NCI-H187 (cell line): ENCODE results near the gene LDLRAD3.

Experiments used
- DNase-seq, 2 experiments: peaks; one replicate each; lab custom pipeline; 2025; lab: John Stamatoyannopoulos, UW

LDLRAD3 gene

DNA sequence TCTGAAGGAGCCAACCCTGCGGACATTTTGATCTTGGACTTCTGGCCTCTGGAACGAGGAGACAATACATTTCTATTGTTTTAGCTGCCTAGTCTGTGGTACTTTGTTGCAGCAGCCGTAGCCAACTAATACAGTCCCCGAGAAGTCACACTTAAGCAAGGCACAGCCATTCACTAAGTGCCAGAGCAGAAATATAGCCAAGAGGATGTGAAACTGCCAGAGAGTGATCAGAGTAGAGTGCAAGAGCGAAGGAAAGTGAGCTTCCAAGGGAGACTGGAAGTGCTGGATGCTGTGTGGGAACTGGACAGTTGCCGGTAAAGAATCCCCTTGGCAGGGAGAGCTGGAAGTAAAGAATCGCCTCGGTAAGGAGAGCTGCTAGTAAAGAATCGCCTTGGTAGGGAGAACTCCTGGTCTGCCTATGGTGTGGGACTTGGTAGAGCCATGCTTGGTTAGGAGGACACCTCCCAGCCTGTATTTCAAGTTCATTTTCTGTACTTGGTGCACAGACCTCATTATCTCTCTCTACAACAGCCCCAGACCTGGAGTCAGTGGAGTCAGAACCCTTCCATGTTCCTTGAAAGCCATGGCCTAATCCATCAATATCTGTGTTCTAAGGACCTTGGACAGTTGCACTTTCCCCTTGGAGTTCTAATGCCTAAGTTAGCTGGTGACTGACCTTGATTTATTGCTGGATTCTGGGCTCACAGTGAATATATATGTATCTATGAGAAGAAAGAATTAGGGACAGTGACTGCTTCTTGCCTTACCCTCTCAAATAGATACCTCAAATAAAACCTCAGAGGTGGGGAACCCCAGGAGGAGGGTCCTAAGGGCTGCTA, 162.1 kb downstream of the LDLRAD3 start:
- no peak for DNase-seq

DNA sequence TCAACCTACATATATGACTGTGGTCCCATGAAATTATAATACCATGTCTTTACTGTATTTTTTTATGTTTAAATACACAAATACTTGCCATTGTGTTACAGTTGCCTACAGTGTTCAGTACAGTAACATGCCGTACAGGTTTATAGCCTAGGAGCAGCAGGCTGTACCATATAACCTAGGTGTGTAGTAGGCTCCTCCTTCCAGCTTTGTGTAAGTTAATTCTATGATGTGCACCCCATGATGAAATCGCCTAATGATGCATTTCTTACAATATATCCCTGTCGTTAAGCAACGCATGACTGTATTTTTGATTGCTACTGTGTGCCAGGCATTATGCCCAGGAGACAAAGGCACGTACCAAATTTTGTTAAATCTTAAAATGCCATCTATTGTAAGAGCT, 163.7 kb downstream of the LDLRAD3 start:
- DNase-seq, result no peak

DNA sequence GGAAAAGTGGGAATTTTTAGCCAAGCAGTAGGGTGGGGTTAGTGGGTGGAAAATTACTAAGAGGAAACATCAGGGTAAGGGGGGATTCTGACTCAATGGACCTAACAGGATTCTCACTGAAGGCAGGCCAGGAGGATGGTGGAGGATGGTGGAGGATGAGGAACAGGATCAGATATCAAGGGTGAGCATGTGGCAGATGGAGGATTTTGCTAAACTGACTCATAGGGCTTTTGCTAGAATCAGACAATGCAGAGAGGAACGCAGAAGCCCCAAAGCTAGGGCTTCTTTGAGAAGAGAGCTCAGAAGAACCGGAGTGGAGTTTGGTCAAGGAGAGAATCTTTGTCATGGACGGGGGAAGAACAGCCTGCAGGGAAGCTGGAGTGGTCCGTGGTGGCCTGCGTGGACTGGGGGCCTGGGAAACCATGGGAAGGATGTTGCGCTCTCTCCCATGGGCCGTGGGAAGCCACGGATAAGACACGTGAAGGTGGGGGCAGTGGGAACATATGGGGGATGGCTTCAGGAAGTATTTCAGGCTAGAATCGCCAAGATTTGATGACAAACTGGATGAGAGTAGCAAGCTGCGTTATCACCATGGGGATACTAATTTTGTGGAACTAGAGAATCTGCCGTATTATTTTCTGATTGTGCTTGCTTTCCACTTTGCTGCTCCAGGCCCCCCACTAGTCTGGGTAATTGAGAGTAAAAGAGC, 165.2 kb downstream of the LDLRAD3 start:
- no peak for DNase-seq

DNA sequence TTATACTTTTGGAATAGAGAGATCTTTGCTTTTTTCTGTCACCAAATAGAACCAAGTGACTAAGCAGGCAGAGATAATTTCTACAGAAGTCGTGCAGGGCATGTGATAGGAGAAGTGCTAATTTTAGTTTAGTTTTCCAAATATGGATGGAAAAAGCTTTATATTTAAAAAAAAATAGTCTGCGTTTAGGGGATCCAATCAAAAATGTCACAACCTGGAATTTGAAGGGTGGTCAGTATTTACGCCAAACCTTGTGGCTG, 165.7 kb downstream of the LDLRAD3 start:
- DNase-seq, result no peak

DNA sequence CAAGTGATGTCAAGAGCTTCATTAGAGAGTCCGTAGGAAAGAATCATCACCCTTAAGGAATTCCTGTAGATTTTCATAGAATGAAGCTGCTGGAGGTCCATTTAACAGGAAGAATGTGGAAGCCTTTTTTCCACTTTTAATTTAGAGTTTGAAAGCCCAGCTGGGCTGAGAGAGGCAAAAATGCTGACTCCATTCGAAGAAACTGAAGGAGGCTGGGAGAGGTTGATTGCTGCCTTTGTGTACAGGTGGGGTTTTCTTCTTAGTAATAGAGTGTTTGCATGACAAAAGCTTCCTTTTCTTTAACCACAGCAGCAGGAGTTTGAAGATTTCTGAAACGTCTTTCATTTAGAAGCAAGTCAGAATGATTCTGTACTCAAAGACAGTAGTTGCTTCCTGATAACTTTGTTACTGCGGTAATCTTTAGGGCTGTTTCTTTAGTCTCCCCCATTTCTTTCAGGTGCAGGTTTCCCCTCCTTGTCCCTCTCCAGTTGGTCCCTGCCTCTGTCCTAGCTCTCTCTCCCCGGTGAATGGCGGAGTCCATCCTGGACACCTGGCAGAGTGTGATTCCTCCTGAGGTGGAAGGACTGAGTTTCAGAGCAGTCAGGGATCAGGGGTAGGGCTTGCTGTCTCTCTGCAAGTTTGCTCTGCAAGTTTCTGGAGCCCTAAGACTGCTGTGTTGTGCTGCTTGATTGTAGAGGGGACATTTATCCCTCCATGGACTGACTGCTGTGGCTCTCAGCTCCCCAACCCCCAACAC, 166.2 kb downstream of the LDLRAD3 start:
- DNase-seq, result no peak

DNA sequence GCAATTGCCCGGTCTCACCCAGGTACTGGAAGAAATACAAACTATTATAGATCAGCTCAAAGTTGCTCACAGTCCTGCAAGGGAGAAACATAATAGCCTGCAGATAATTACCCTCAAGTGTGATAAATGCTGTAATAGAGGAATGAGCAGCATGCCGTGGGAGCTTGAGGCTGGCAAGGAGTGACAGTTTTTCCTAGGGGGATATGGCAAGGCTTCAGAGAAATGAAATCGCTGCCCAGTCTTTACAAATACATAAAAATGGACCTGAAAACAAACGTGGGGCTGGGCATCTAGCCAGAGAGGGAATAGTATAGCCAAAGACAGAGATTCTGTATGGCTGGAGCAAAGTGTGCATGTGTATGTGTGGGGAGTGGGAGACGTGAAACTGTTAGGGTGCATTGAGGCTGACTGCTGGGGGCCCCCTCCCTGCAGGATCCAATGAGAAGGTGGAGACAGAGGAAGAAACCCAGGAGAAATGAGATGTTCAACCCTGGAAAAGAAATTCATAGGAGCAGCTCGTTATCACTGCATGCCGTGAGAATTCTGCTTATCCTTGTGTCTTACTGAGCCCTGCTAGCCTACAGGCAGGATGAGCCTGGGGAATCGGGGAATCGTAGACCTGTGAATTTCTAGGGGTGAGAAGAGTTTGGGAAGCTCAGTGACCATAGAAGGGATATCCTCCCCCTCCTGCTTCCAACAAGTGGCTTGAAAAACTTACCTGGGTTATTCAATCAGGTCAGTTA, 167.0 kb downstream of the LDLRAD3 start:
- no peak for DNase-seq

DNA sequence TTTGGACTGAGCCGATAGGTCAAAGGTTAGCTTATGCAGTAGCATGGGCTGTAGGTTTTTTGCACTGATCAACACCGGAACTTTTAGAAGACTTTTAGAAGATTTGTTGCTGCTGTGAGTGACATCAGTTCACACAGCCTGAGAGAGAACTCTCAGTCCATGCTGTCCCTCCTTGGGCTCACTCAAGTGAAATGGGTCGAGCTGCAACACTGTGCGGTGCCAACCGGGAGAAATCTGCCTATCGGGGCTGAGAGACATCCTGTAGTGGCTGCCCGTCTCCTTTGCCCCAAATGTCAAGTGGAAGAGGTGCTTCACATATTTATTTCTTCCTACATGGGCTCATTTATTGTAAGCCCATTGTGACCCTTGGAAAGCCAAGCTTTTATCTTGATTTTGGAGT, 170.2 kb downstream of the LDLRAD3 start:
- no peak for DNase-seq

DNA sequence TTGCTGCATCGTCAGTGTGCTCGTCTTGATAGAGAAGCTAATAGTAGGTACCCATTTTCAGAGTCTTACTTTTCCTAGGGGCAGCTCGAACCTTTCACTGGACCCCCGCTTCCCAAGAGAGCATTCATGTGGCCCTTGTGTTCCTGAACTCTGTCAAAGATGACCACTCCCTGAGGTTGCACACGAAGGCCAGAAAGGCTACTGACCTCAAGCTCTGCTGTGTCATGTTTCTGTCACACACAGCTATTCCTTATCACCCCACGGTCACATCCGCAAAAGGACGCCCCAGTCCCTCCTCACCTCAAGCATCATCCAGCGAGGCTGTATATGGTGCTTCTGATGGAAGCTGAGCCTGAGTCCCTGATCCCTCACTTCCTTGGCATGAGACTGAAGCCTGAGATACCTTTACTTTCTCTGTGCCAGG, 171.5 kb downstream of the LDLRAD3 start:
- DNase-seq, result no peak

DNA sequence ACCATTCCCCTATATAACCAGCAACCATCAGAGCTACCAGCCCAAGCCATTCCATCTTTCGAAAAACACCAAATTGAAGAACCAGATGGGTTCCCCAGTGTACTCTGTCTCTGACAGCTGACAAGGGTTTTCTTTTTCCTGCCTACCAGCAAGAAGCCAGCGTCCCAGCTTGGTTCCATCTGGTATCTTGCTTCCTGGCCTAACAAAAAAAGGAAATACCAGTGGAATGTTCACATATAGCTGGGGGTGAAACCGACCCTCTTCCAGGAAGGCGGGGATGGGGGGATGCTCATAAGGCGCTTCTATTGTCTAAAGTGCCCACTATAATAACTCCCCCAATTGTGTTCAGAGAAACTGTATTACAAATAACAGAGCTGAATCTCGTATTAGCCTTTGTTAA, 172.3 kb downstream of the LDLRAD3 start:
- DNase-seq, result no peak

DNA sequence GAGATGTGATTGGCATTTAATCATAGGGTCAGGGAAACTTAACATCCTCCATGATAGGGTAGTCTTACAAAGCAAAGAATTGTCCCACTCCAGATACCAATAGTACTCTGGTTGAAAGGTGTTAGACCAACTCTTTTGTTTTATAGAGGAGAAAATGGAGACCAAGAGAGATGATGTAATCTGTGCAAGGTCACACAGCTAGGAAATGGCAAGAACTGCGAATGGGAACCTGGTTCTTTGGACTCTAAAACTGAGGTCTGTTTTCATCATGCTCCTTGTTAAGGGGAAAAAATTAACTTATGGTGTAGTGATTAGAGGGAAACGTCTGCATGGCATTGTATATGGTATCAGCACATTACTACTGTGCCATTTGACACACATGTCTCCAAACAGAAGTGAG, 174.2 kb downstream of the LDLRAD3 start:
- DNase-seq, result no peak

DNA sequence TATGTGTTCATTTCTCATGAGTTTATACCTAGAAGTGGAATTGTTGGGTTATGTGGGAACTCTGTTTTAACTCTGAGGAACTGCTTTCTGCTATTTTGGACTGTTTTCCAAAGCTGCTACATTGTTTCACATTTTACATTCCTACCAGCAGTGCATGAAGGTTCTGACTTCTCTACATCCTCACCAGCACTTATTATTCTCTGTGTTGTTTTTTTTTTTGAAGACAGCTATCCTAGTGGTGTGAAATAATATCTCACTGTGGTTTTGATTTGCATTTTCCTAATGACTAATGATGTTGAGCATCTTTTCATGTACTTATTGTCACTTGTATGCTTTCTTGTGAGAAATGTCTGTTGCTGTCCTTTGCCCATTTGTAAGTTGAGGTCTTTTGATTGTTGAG, 175.4 kb downstream of the LDLRAD3 start:
- no peak for DNase-seq

DNA sequence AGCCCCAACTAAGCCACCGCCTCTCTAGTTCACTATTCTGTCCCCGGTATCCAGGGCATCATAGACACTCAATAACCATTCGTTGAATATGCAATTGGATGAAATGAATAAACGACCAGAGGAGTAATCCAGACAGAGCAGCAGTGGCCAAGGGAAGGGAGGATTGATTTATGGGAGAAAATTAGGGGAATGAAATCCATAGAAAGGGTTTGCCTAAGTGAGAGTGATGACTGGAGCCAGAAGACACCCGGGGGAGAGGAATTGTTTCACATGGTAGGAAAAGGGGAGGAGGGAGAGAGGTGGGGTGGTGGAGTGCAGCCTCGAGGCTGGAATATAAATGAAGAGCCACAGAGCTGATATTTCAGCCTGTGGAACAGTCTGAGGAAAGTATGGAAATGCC, 177.2 kb downstream of the LDLRAD3 start:
- DNase-seq, result no peak

DNA sequence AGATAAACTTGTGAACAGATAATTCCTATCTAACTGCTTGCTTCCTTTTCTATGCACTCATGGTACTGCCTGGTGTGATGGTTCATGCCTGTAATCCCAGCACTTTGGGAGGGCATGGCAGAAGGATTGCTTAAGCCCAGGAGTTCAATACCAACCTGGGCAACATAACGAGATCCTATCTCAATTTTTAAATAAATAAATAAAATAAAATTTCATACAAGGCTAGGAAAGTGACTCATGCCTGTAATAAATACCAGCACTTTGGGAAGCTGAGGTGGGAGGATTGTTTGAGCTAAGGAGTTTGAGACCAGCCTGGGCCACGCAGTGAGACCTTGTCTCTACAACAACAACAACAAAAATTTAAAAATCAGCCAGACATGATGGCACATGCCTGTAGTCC, 178.8 kb downstream of the LDLRAD3 start:
- no peak for DNase-seq

DNA sequence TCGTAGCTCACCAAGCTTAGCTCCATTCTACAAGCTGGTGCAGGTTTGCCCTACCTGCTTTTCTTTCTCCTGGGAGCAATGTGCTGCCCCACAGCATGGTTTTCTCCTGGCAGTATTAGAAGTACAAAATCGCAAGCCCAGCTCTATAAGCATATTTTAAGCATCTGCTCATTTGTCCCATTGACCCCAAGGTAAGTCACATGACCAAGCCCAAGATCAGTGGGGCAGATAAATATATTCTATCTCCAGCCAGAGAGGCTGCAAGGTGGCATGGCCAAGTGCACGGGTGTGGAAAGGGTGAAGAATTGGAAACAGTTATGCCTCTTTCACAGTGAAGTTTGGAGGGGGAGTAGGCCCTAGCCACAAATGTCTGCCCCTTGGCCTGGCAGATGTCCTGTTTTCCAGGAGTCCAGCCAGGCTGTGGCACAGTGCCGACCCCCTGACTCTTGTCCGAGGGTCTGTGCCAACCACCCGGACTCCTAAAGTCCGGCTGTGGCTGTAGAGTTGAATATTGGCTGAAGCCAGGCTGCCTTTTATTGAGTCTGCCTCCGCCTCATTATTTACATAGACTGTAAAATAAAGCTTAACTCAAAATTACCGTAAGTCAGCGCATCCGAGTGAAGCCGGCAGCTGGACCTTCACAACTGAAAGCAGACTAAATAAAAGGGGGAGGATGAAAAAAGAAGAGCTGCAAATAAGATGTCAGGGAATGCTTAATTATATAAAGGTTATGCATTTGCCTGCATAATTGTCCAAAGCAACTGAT, 179.7 kb downstream of the LDLRAD3 start:
- no peak for DNase-seq

DNA sequence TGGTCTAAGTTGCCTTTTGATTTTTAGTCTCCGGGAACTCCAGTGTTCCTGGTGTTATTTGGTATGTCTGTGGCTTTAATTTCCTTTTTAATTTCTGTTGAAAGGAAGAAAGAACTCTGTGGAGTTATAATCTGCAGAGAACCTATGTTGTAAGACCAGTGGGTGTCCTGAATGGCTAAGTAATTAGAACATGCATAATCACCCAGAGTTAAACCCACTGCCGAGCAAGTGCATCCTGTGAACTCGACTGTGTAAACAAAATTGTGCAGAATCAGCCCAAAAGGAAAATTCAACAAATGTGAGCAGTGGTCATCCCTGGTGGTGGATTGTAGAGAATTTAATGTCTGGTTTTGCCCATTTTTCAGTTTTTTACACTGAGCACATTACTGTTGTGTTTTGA, 182.8 kb downstream of the LDLRAD3 start:
- DNase-seq, result no peak

DNA sequence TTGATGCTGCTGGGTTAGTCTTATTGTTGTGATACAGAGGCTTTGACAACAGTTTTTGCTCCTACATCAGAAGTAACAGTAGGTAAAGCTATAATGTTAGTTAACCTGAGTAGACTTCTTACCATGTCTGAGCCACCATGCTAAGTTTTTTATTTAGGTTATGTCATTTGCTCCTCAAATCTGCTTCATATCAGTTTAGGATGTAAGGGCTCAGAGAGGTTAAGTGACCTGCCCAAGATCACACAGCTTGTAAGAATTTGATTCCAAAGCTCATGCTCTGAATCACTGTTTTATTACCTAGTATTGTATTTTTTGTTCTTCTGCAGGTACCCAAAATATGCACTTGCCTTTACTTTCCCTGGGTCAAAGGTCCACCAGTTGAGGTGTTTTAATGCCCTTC, 183.7 kb downstream of the LDLRAD3 start:
- no peak for DNase-seq

DNA sequence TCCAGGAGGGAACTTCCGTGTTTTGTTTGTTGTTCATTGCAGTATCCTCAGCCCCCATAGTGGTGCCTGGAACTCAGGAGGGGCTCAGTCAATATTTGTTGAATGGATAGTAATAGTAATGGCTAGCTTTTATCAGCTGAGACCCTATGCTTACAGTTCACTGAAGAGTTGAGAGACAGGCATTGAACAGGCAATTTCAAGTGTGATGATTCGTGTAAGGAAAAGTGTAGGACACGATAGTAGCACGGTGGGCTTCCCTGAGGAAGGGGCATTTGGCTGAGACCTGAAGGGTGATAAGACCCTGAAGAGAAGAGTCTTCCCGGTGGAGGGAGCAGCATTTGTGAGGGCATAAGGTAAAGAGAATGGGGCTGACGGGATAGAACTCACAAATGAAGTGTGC, 186.1 kb downstream of the LDLRAD3 start:
- no peak for DNase-seq

DNA sequence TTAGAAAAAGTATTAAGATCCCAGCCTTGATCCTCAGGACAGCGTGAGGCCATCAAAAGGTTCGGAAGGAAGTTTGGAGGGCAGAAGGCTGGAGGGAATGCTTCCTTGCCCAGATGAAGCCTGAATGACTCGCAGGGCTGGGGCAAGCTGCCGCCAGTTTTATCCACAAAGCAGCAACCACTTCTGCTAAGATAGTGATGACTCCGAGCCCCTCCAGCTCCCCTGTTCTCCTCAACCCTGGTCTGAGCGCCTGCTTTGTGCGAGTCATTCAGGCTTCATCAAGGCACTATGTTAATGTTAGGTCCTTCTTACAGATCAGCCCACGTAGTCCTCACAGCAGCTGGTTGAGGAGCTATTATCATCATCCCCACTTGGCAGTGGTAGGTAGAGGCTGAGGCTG, 186.5 kb downstream of the LDLRAD3 start:
- no peak for DNase-seq

DNA sequence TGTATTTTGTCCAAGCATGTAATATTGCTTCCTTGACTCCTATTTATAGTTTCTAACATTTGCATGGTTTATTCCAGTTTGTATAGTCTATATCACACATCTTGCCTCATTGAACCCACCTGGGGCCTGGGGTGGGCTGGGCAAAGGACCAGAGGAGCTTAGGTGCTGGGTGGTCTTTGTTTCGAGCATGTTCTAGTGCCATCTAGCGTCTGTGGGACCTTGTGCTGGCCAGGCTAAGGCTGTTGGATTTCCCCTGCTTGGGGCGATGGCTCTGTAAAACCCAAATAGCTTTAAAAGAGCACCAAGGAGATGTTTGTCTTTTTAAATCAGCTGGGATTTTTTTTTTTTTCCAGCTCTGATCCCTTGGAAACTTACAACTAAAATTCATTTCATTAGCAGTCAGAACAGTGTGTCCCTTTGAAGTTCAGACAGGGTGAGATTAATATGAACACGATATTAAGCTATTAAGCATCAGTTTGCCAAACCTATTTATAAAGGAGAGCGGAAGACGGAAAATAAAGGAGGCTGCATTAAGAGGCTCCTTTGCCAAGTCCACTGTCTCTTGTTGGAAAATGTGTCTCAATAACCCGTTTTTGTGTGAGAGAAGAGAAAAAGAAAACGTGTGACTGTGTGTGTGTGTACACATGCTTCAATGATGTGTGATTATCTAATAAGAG, 188.0 kb downstream of the LDLRAD3 start:
- no peak for DNase-seq

DNA sequence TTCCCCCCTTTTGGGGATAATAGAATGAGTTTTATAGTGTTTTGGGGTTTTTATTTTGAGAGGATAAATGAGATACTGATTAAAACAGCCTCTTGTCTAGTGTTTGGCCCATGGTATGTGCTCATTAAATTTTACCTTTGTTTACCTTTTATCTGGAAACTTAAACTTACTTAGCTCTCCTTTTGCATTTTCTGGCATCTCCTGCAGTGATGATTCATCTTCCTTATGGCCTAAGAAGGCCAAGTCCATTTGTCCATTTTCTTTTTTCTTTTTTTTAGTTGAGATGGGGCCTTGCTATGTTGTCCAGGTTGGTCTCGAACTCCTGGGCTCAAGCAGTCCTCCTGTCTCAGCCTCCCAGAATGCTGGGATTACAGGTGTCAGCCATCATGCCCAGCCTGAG, 189.1 kb downstream of the LDLRAD3 start:
- DNase-seq, result no peak

DNA sequence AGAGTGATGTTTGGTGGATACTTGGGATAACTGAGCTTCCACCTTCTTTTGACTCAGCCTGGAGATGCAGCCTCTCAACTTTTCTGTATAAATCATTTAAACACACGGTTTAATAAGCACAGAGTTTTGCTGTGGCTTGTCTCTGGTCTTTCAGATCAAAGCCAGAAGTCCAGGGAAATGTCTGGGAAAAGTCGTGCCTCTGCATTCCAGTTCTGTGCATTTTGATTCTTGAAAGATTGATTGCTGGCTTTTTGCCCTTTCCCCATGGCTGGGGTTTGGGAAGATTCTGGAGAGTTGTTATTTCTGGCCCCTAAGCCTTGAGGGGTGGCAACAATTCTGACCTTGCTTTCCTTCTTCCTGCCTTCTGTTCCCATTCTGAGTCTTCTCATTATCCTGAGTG, 191.2 kb downstream of the LDLRAD3 start:
- DNase-seq, result no peak
